Astrocyte (in vitro differentiated cells and primary cell): ENCODE data around the gene PDS5B. TPM values are rescaled to one million over a fixed set of nuclear protein-coding genes. Genes with fewer than 3 reads are reported as not detected.

Experiments
- DNase-seq: peaks from one replicate; pipeline ENCODE4 v3.0.0-alpha.2; 2010; ENCODE audit warnings: low read depth
- FAIRE-seq: peaks from 2 replicates; lab custom pipeline; 2011; peaks lifted over from hg19 to GRCh38; lab: Jason Lieb, UNC
- H2AFZ ChIP-seq: 2 replicates; pipeline ENCODE4 v1.6.0; 2012; ENCODE audit warnings: low read depth, low read length, inconsistent platforms
- H3K27ac ChIP-seq: 2 replicates; pipeline ENCODE4 v1.5.1; 2011; ENCODE audit warnings: low read depth, low read length, inconsistent platforms
- H3K27me3 ChIP-seq: 2 replicates; pipeline ENCODE4 v1.6.0; 2011; ENCODE audit warnings: low read length, inconsistent platforms; ENCODE audit not compliant: insufficient read depth
- H3K36me3 ChIP-seq: 2 replicates; pipeline ENCODE4 v1.5.1; 2011; ENCODE audit warnings: low read length, inconsistent platforms; ENCODE audit not compliant: insufficient read depth
- H3K4me1 ChIP-seq: 2 replicates; pipeline ENCODE4 v1.5.1; 2011; ENCODE audit warnings: low read length, inconsistent platforms; ENCODE audit not compliant: insufficient read depth
- H3K4me2 ChIP-seq: 2 replicates; pipeline ENCODE4 v1.6.0; 2012; ENCODE audit warnings: low read length, inconsistent platforms
- H3K4me3 ChIP-seq: 2 replicates; pipeline ENCODE4 v1.5.1; 2011; ENCODE audit warnings: low read depth, mild to moderate bottlenecking, low read length, inconsistent platforms; ENCODE audit not compliant: insufficient read depth
- H3K79me2 ChIP-seq: 2 replicates; pipeline ENCODE4 v1.6.0; 2012; ENCODE audit warnings: mild to moderate bottlenecking, low read length, inconsistent platforms; ENCODE audit not compliant: insufficient read depth
- H3K9ac ChIP-seq: 2 replicates; pipeline ENCODE4 v1.6.0; 2012; ENCODE audit warnings: mild to moderate bottlenecking, low read length, inconsistent platforms
- H3K9me3 ChIP-seq: 2 replicates; pipeline ENCODE4 v1.5.1; 2012; ENCODE audit warnings: low read depth, mild to moderate bottlenecking, low read length, inconsistent platforms; ENCODE audit not compliant: insufficient read depth
- H4K20me1 ChIP-seq: 2 replicates; pipeline ENCODE4 v1.6.0; 2012; ENCODE audit warnings: low read length, inconsistent platforms; ENCODE audit not compliant: insufficient read depth
- H3K27ac Mint-ChIP-seq: one replicate; pipeline ENCODE4 v1.8.0; 2021; ENCODE audit warnings: mild to moderate bottlenecking, mixed read lengths; ENCODE audit not compliant: unreplicated experiment
- H3K27me3 Mint-ChIP-seq: one replicate; pipeline ENCODE4 v1.8.0; 2021; ENCODE audit warnings: low read depth, mixed read lengths; ENCODE audit not compliant: unreplicated experiment
- H3K36me3 Mint-ChIP-seq: one replicate; pipeline ENCODE4 v1.8.0; 2021; ENCODE audit warnings: low read depth, mixed read lengths; ENCODE audit not compliant: unreplicated experiment
- H3K4me1 Mint-ChIP-seq: one replicate; pipeline ENCODE4 v1.8.0; 2021; ENCODE audit warnings: low read depth, mixed read lengths; ENCODE audit not compliant: unreplicated experiment
- H3K4me3 Mint-ChIP-seq: one replicate; pipeline ENCODE4 v1.8.0; 2021; ENCODE audit warnings: mild to moderate bottlenecking, moderate library complexity, mixed read lengths; ENCODE audit not compliant: unreplicated experiment
- H3K9me3 Mint-ChIP-seq: one replicate; pipeline ENCODE4 v1.8.0; 2021; ENCODE audit warnings: mild to moderate bottlenecking, mixed read lengths; ENCODE audit not compliant: unreplicated experiment
- CTCF ChIP-seq: IDR thresholded peaks from 2 replicates; pipeline ENCODE4 v1.5.1; 2011; ENCODE audit warnings: low read depth, mild to moderate bottlenecking, inconsistent platforms, low read length, moderate library complexity; ENCODE audit not compliant: insufficient read depth
- EZH2 ChIP-seq: IDR thresholded peaks from 2 replicates; pipeline ENCODE4 v1.6.1; 2012; ENCODE audit warnings: mild to moderate bottlenecking, low read length, inconsistent platforms; ENCODE audit not compliant: insufficient read depth
- total RNA-seq: library from RNA; stranded (reverse); gene quantifications from 2 replicates; pipeline ENCODE4 v1.2.1, GENCODE V29; 2021

PDS5B gene
- total RNA-seq, 1 donor from 2014 or later, result 43.1 TPM

- Histone ChIP-seq H3K27ac (no peak overlapping the region), H3K36me3 (no peaks in the 10 kb centered on the region), H3K9me3 (no peaks in the 10 kb centered on the region), H2AFZ (no peak overlapping the region), H3K9ac (no peak overlapping the region), H3K27me3 (no peaks in the 10 kb centered on the region), H3K79me2 (peaks cover 93% of the 10 kb centered on the region), H3K4me3 (no peak overlapping the region), H3K4me2 (no peak overlapping the region), H4K20me1 (peaks cover 72% of the 10 kb centered on the region), H3K4me1 (no peaks in the 10 kb centered on the region)
- no peaks in the 10 kb centered on the region for H3K36me3 Mint-ChIP-seq
- H3K27me3 Mint-ChIP-seq, result no peaks in the 10 kb centered on the region
- H3K9me3 Mint-ChIP-seq, result no peaks in the 10 kb centered on the region
- DNase-seq (peak; percentile 50), FAIRE-seq (peak; percentile 39)
- TF ChIP-seq CTCF (peak; percentile 89), EZH2 (no peak)
- H3K27ac Mint-ChIP-seq, result no peak overlapping the region
- peaks cover 17% of the 10 kb centered on the region for H3K4me1 Mint-ChIP-seq
- H3K4me3 Mint-ChIP-seq, result no peak overlapping the region
Observed at GRCh38 chr13:32639502-32640105, 53.4 kb downstream of the PDS5B start.

DNA sequence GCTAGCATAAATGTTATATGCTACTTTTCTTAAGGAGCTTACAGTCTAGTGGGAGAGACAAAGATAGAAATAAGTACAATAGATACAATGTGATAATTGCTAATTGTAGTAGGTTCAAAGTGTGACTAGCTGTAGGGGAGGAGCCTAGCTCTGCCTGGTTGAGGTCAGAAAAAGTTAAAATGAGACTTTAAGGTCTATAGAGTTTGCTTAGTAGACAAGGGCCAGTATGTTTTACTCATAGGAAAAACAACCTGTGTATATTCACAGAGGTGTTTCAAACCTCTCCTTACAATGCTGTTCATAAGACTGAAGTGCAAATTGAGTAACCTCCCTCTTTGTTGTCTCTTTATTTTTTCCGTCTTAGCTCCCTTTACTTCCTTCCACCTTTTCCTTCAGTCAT is 56.1 kb downstream of the PDS5B start:
- no peak overlapping the region for H3K27ac Mint-ChIP-seq
- no peaks in the 10 kb centered on the region for H3K36me3 ChIP-seq
- peaks cover 21% of the 10 kb centered on the region for H3K4me1 Mint-ChIP-seq
- no peaks in the 10 kb centered on the region for H3K9me3 Mint-ChIP-seq
- peaks cover 96% of the 10 kb centered on the region for H3K79me2 ChIP-seq
- DNase-seq (no peak), FAIRE-seq (no peak)
- no peaks in the 10 kb centered on the region for H3K4me1 ChIP-seq
- H3K9ac ChIP-seq, result no peak overlapping the region
- H4K20me1 ChIP-seq, result peaks cover 79% of the 10 kb centered on the region
- peak overlapping the region; percentile 55 for H3K4me3 Mint-ChIP-seq
- no peaks in the 10 kb centered on the region for H3K27me3 ChIP-seq
- H3K36me3 Mint-ChIP-seq, result no peaks in the 10 kb centered on the region
- H3K27me3 Mint-ChIP-seq, result no peaks in the 10 kb centered on the region
- H3K4me3 ChIP-seq, result no peak overlapping the region
- no peak overlapping the region for H3K27ac ChIP-seq
- TF ChIP-seq EZH2 (no peak), CTCF (no peak)
- no peak overlapping the region for H2AFZ ChIP-seq
- H3K4me2 ChIP-seq, result no peak overlapping the region
- H3K9me3 ChIP-seq, result no peaks in the 10 kb centered on the region

DNA sequence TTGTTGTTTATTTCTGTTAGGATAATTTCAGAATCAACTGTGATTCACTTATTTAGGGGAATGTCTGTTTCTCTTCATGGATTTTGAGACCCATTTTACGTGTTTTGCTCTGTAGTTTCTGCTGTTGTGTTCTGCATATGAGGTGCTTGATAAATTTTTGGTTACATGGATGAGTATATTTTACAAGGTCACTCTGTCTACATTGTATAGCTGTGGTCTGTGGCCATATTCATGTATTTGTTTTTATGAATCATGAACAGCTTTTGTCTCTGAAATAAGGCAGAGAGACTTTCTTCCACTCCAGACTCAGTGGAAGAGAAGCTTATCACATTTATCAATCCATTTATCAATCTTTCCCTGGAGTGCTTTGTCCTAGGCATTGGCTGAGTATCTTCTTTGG is 56.6 kb downstream of the PDS5B start:
- peaks cover 21% of the 10 kb centered on the region for H3K4me1 Mint-ChIP-seq
- no peak overlapping the region for H3K4me3 Mint-ChIP-seq
- Histone ChIP-seq H3K79me2 (peaks cover 96% of the 10 kb centered on the region), H3K4me1 (no peaks in the 10 kb centered on the region), H3K4me3 (no peak overlapping the region), H3K27me3 (no peaks in the 10 kb centered on the region), H3K9ac (no peak overlapping the region), H3K27ac (no peak overlapping the region), H3K9me3 (no peaks in the 10 kb centered on the region), H2AFZ (no peak overlapping the region), H4K20me1 (peaks cover 78% of the 10 kb centered on the region), H3K4me2 (no peak overlapping the region), H3K36me3 (no peaks in the 10 kb centered on the region)
- no peak overlapping the region for H3K27ac Mint-ChIP-seq
- H3K36me3 Mint-ChIP-seq, result no peaks in the 10 kb centered on the region
- FAIRE-seq (no peak), DNase-seq (no peak)
- H3K27me3 Mint-ChIP-seq, result no peaks in the 10 kb centered on the region
- H3K9me3 Mint-ChIP-seq, result no peaks in the 10 kb centered on the region
- TF ChIP-seq CTCF, result no peak
- no peak for TF ChIP-seq EZH2
